CD8-positive, alpha-beta memory T cell (primary cell): ENCODE results near the gene ZFC3H1. TPM values are rescaled to one million over a fixed set of nuclear protein-coding genes. Genes with fewer than 3 reads are reported as not detected.
A peak's percentile ranks its signal among the peaks of the same experiment; 100 is the strongest.

Experiments used
- CTCF ChIA-PET: fragments of 350-600 bp; sonication (Branson Sonifier 250); formaldehyde crosslinking; loops from one replicate; lab custom pipeline; 2021; ENCODE audit warnings: antibody characterized with exemption; lab: Charles Lee
- POLR2A ChIA-PET: fragments of 350-600 bp; sonication (Branson Sonifier 250); formaldehyde crosslinking; loops from one replicate; lab custom pipeline; 2021; ENCODE audit warnings: antibody characterized with exemption; lab: Charles Lee
- DNase-seq, 5 donors: peaks; one replicate each; pipeline versions ENCODE4 v3.0.0 to v3.0.0-alpha.2; 2020 to 2022; ENCODE audit warnings: mixed read lengths in 1 of 5
- H3K27ac ChIP-seq: one replicate; pipeline ENCODE4 v1.7.0; 2013; ENCODE audit warnings: low read depth, mild to moderate bottlenecking, low read length, moderate library complexity
- H3K27me3 ChIP-seq: 2 replicates; pipeline ENCODE4 v1.7.0; 2013; ENCODE audit warnings: low read length, mild to moderate bottlenecking; ENCODE audit not compliant: insufficient read depth, poor library complexity, severe bottlenecking
- H3K36me3 ChIP-seq: 2 replicates; pipeline ENCODE4 v1.7.0; 2013; ENCODE audit warnings: mild to moderate bottlenecking, low read length, moderate library complexity; ENCODE audit not compliant: insufficient read depth
- H3K4me1 ChIP-seq: 2 replicates; pipeline ENCODE4 v1.7.0; 2013; ENCODE audit warnings: mild to moderate bottlenecking, low read length, moderate library complexity; ENCODE audit not compliant: insufficient read depth
- H3K4me3 ChIP-seq: 2 replicates; pipeline ENCODE4 v1.7.0; 2013; ENCODE audit warnings: mild to moderate bottlenecking, low read length
- H3K9me3 ChIP-seq: 2 replicates; pipeline ENCODE4 v1.7.0; 2013; ENCODE audit warnings: mild to moderate bottlenecking, low read length
- H3K27ac Mint-ChIP-seq, 8 donors: one replicate each; pipeline ENCODE4 v1.8.0; 2020 to 2021; ENCODE audit warnings: mixed read lengths in 8 of 8, mild to moderate bottlenecking in 6 of 8, inconsistent platforms in 3 of 8, moderate library complexity in 3 of 8
- H3K27me3 Mint-ChIP-seq, 2 donors: one replicate each; pipeline ENCODE4 v1.8.0; 2020 to 2021; ENCODE audit warnings: mixed read lengths in 2 of 2, mild to moderate bottlenecking in 1 of 2, moderate library complexity in 1 of 2
- H3K36me3 Mint-ChIP-seq, 3 donors: one replicate each; pipeline ENCODE4 v1.8.0; 2020 to 2021; ENCODE audit warnings: mixed read lengths in 3 of 3, inconsistent platforms in 1 of 3, mild to moderate bottlenecking in 1 of 3
- H3K4me1 Mint-ChIP-seq, 3 donors: one replicate each; pipeline ENCODE4 v1.8.0; 2020 to 2021; ENCODE audit warnings: mixed read lengths in 3 of 3, inconsistent platforms in 1 of 3, mild to moderate bottlenecking in 1 of 3
- H3K4me3 Mint-ChIP-seq, 7 donors: one replicate each; pipeline ENCODE4 v1.8.0; 2020 to 2021; ENCODE audit warnings: mixed read lengths in 7 of 7, mild to moderate bottlenecking in 6 of 7, moderate library complexity in 4 of 7, inconsistent platforms in 2 of 7
- H3K9me3 Mint-ChIP-seq, 5 donors: one replicate each; pipeline ENCODE4 v1.8.0; 2020 to 2022; ENCODE audit warnings: mixed read lengths in 5 of 5, mild to moderate bottlenecking in 3 of 5, moderate library complexity in 2 of 5, inconsistent platforms in 1 of 5
- polyA plus RNA-seq: library from polyadenylated mRNA; unstranded; fragments of 300-500 nt; fragmentation: Illumina TruSeq; gene quantifications from one replicate; pipeline ENCODE4 v1.2.3, GENCODE V29; 2021
- total RNA-seq, 2 experiments: library from RNA; stranded (reverse); gene quantifications; one replicate each; pipeline ENCODE4 v1.2.3, GENCODE V29; 2021

Gene ZFC3H1
- total and polyA plus RNA-seq, 3 experiments from 2014 or later, result 27.9 to 42.6 (median 37.5) TPM

DNA sequence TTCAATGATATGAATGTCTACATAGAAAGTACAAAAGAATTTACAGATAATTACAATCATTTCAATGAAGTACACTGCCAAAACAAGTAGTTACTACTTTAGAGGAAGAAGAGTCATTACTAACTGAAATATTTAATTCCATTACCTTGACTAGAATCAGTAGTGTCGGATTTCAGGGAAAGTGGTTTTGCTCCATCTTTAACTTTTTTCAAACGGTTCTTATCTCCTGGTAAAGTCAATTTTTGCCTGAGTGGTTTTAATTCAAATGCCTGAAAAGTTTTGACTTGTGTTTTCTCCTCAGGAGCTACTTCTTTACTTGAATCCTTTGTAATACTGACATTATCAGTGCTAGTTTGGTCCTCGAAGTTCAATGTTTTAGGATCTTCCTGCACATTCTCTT, 6.9 kb downstream of the ZFC3H1 start:
- peaks cover 37% of the 10 kb centered on the region for H3K4me1 ChIP-seq
- H3K9me3 ChIP-seq, result no peaks in the 10 kb centered on the region
- Mint-ChIP-seq H3K9me3 (no peaks in the 10 kb centered on the region), H3K27ac (peak overlapping the region in 1 of 8 donors; percentile 20), H3K4me1 (peaks cover 25 to 44% (median 41%) of the 10 kb centered on the region in 3 donors), H3K4me3 (no peak overlapping the region), H3K27me3 (no peaks in the 10 kb centered on the region), H3K36me3 (peaks cover 0 to 53% (median 13%) of the 10 kb centered on the region in 3 donors)
- no peak overlapping the region for H3K27ac ChIP-seq
- H3K4me3 ChIP-seq, result no peak overlapping the region
- peaks cover 31% of the 10 kb centered on the region for H3K36me3 ChIP-seq
- no peak for DNase-seq
- ChIA-PET POLR2A (interaction anchor here (1.0 kb wide), 1 partner anchor 30 kb away, joined by 3 read pairs; no protein-coding TSS in a partner anchor), CTCF (no interaction called here)
- no peaks in the 10 kb centered on the region for H3K27me3 ChIP-seq

DNA sequence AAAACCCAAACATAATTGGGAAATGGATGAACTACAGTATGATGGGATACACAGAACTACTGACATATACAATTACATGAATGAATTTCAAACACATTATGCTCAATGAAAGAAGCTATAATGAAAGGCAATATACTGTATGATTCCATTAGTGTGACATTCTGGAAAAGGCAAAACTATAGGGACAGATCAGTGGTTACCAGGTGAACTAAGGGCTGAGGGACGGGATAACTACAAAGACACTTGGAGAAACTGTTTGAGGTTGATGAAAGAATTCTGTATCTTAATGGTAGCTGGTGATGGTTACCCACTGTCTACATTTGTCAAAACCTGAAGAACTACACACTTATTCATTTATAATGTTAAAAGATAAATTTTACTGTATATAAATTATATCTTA, 7.7 kb downstream of the ZFC3H1 start:
- no peaks in the 10 kb centered on the region for H3K27me3 ChIP-seq
- peak overlapping the region in 5 of 8 donors; percentile 16 to 74 (median 71) for H3K27ac Mint-ChIP-seq
- no peak overlapping the region for H3K4me3 ChIP-seq
- no peak for DNase-seq
- no peaks in the 10 kb centered on the region for H3K9me3 Mint-ChIP-seq
- peak overlapping the region; percentile 3 to 63 (median 51) for H3K4me3 Mint-ChIP-seq
- no peaks in the 10 kb centered on the region for H3K9me3 ChIP-seq
- H3K36me3 Mint-ChIP-seq, result peaks cover 0 to 53% (median 13%) of the 10 kb centered on the region in 3 donors
- POLR2A ChIA-PET, result no interaction called here
- H3K36me3 ChIP-seq, result peaks cover 31% of the 10 kb centered on the region
- H3K27me3 Mint-ChIP-seq, result no peaks in the 10 kb centered on the region
- CTCF ChIA-PET, result no interaction called here
- H3K4me1 ChIP-seq, result peaks cover 41% of the 10 kb centered on the region
- H3K27ac ChIP-seq, result no peak overlapping the region
- peaks cover 21 to 42% (median 38%) of the 10 kb centered on the region in 3 donors for H3K4me1 Mint-ChIP-seq

DNA sequence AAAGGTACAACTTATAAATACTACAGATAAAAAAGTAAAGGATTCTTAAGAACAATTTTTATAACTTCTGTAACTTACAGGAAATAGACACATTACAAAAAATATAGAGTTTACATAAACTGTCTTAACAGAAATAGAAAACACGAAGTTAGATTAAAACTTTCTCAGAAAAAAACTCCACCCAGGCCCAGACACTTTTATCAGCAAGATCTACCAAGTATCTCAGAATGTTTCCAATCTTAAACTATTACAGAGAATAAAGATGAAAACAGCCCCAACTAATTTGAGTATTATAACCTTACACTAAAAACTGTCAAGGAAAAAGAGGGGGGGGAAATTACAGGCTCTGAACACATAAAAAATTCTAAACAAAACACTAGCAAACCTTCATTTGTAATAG, 8.2 kb downstream of the ZFC3H1 start:
- CTCF ChIA-PET, result no interaction called here
- Mint-ChIP-seq H3K4me1 (peaks cover 20 to 39% (median 38%) of the 10 kb centered on the region in 3 donors), H3K27me3 (no peaks in the 10 kb centered on the region), H3K9me3 (no peaks in the 10 kb centered on the region), H3K4me3 (peak overlapping the region; percentile 3 to 63 (median 51)), H3K36me3 (peaks cover 0 to 53% (median 13%) of the 10 kb centered on the region in 3 donors), H3K27ac (peak overlapping the region in 6 of 8 donors; percentile 7 to 74 (median 64))
- DNase-seq, result no peak
- Histone ChIP-seq H3K27ac (no peak overlapping the region), H3K4me3 (no peak overlapping the region), H3K27me3 (no peaks in the 10 kb centered on the region), H3K36me3 (peaks cover 31% of the 10 kb centered on the region), H3K9me3 (no peaks in the 10 kb centered on the region), H3K4me1 (peaks cover 43% of the 10 kb centered on the region)
- POLR2A ChIA-PET, result no interaction called here

DNA sequence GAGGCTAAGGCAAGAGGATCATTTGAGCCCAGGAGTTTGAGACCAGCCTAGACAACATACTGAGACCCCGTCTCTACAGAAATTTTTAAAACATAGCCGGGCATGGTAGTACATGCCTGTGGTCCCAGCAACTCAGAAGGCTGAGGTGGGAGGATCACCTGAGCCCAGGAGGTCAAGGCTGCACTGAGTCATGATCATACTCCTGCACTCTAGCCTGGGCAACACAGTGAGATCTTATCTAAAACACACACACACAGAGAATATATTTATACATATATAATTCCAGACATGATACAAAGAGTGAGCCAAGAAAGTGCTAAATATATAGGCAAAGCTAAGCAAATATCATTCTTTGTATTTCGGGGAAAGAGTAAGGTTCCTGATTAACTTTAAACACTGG, 9.4 kb downstream of the ZFC3H1 start:
- Mint-ChIP-seq H3K27me3 (no peaks in the 10 kb centered on the region), H3K9me3 (no peaks in the 10 kb centered on the region), H3K4me1 (peaks cover 16 to 38% (median 34%) of the 10 kb centered on the region in 3 donors), H3K27ac (peak overlapping the region in 2 of 8 donors; percentile 30 to 74), H3K36me3 (peaks cover 0 to 52% (median 12%) of the 10 kb centered on the region in 3 donors), H3K4me3 (peak overlapping the region in 4 of 7 donors; percentile 44 to 55 (median 52))
- CTCF ChIA-PET, result interaction anchor here (0.7 kb wide), 1 partner anchor 17 kb away, joined by 3 read pairs; no protein-coding TSS in a partner anchor
- Histone ChIP-seq H3K36me3 (peaks cover 24% of the 10 kb centered on the region), H3K27me3 (no peaks in the 10 kb centered on the region), H3K4me1 (peaks cover 40% of the 10 kb centered on the region), H3K27ac (no peak overlapping the region), H3K4me3 (no peak overlapping the region), H3K9me3 (no peaks in the 10 kb centered on the region)
- no peak for DNase-seq
- POLR2A ChIA-PET, result no interaction called here

DNA sequence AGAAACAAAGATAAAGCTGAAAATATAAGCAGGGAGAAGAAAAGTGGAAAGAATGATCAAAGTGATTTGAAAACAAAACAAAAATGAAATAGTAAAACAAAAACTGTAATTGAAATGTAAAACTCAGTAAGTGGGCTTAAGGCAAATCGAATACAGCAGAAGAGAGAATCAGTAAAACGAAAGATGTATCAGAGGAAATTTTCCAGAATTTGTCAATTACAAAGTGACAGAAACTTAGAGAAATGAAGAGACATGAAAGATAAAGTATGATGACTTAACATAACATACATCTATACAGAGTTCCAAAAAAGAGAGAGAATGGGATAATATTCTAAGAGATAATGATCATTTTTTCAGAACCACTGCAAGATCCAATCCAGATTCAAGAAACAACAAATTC, 10.5 kb downstream of the ZFC3H1 start:
- H3K4me1 ChIP-seq, result peaks cover 41% of the 10 kb centered on the region
- no peak overlapping the region for H3K27ac ChIP-seq
- Mint-ChIP-seq H3K36me3 (peaks cover 0 to 51% (median 6%) of the 10 kb centered on the region in 3 donors), H3K27ac (no peak overlapping the region), H3K4me1 (peaks cover 17 to 40% (median 34%) of the 10 kb centered on the region in 3 donors), H3K4me3 (no peak overlapping the region), H3K9me3 (no peaks in the 10 kb centered on the region), H3K27me3 (no peaks in the 10 kb centered on the region)
- no peaks in the 10 kb centered on the region for H3K27me3 ChIP-seq
- H3K36me3 ChIP-seq, result peaks cover 17% of the 10 kb centered on the region
- no peaks in the 10 kb centered on the region for H3K9me3 ChIP-seq
- ChIA-PET CTCF (no interaction called here), POLR2A (no interaction called here)
- no peak overlapping the region for H3K4me3 ChIP-seq
- no peak for DNase-seq

DNA sequence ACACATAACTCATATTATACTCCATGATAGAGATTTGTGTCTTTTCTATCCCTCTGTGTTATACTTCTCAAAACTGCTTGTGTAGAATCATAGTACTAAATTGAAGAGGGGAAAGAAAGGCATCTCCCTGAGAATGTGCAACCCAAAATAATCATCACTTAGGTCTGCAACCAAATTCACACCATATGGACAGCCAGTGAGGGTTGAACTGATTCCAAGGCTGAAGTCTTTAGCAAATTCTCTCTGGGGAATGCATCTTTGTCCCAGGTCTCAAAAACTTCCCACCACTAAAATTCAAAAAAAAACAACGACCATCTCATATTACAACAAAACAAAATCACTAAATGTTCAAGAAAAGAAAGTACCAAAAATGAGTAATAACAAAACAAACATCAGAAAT, 11.0 kb downstream of the ZFC3H1 start:
- no peak overlapping the region for H3K4me3 ChIP-seq
- H3K36me3 ChIP-seq, result peaks cover 17% of the 10 kb centered on the region
- DNase-seq, result no peak
- no peaks in the 10 kb centered on the region for H3K27me3 ChIP-seq
- peaks cover 41% of the 10 kb centered on the region for H3K4me1 ChIP-seq
- ChIA-PET CTCF (no interaction called here), POLR2A (no interaction called here)
- peaks cover 0 to 50% (median 6%) of the 10 kb centered on the region in 3 donors for H3K36me3 Mint-ChIP-seq
- H3K9me3 ChIP-seq, result no peaks in the 10 kb centered on the region
- no peak overlapping the region for H3K4me3 Mint-ChIP-seq
- no peak overlapping the region for H3K27ac ChIP-seq
- H3K27ac Mint-ChIP-seq, result no peak overlapping the region
- no peaks in the 10 kb centered on the region for H3K9me3 Mint-ChIP-seq
- H3K27me3 Mint-ChIP-seq, result no peaks in the 10 kb centered on the region
- peaks cover 21 to 43% (median 35%) of the 10 kb centered on the region in 3 donors for H3K4me1 Mint-ChIP-seq

DNA sequence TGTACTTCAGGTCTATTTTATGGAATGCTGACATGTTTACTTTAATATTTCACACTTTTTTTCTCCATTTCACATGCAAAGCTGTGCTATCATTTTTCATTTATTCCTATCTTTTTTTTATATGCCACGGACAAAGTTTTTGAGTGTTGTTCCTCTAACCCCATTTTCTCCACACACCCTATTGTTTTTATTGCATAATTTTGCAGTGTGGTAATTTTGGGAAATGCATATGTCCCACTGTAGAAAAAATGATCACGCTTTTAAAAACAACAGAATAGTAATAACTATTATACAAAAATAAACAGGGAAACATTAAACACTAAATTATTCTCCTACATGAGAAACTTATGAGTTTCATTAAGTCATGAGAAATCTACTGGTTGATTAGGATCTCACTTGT, 14.2 kb downstream of the ZFC3H1 start:
- no peak overlapping the region for H3K27ac ChIP-seq
- no peaks in the 10 kb centered on the region for H3K9me3 Mint-ChIP-seq
- ChIA-PET POLR2A (no interaction called here), CTCF (no interaction called here)
- no peaks in the 10 kb centered on the region for H3K27me3 ChIP-seq
- H3K4me3 ChIP-seq, result no peak overlapping the region
- no peaks in the 10 kb centered on the region for H3K27me3 Mint-ChIP-seq
- DNase-seq, result no peak
- H3K27ac Mint-ChIP-seq, result peak overlapping the region in 4 of 8 donors; percentile 2 to 18 (median 8)
- H3K4me1 Mint-ChIP-seq, result peaks cover 29 to 41% (median 40%) of the 10 kb centered on the region in 3 donors
- H3K4me3 Mint-ChIP-seq, result peak overlapping the region in 2 of 7 donors; percentile 3 to 4
- H3K4me1 ChIP-seq, result peaks cover 20% of the 10 kb centered on the region
- peaks cover 23% of the 10 kb centered on the region for H3K36me3 ChIP-seq
- H3K36me3 Mint-ChIP-seq, result peaks cover 0 to 46% (median 5%) of the 10 kb centered on the region in 3 donors
- H3K9me3 ChIP-seq, result no peaks in the 10 kb centered on the region

DNA sequence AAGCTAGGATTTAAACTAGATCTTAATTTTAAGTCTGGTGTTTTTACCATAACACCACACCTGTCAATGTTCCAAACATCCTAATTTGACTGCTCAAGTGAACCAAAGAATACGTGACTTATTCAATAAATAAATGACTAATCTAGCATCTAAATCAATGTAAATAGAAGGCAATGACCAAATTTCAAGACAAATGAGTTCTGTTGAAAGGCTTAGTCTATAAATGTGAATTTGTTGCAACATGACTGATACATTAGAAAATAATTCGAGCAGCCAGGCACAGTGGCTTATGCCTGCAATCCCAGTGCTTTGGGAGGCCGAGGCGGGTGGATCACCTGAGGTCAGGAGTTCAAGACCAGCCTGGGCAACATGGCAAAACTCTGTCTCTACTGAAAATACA, 15.1 kb downstream of the ZFC3H1 start:
- Mint-ChIP-seq H3K4me3 (peak overlapping the region in 2 of 7 donors; percentile 20 to 44), H3K36me3 (peaks cover 5 to 48% (median 11%) of the 10 kb centered on the region in 3 donors), H3K4me1 (peaks cover 25 to 48% (median 42%) of the 10 kb centered on the region in 3 donors), H3K27ac (peak overlapping the region in 2 of 8 donors; percentile 45 to 58), H3K27me3 (no peaks in the 10 kb centered on the region), H3K9me3 (no peaks in the 10 kb centered on the region)
- no peak for DNase-seq
- Histone ChIP-seq H3K36me3 (peaks cover 29% of the 10 kb centered on the region), H3K9me3 (no peaks in the 10 kb centered on the region), H3K27me3 (no peaks in the 10 kb centered on the region), H3K27ac (no peak overlapping the region), H3K4me1 (peaks cover 20% of the 10 kb centered on the region), H3K4me3 (no peak overlapping the region)
- ChIA-PET POLR2A (no interaction called here), CTCF (no interaction called here)
